BLaER1 (cell line): Measurements from ENCODE around the gene SH3D21.

ENCODE experiments used
- H3K27ac ChIP-seq: shearing (Covaris generic); formaldehyde crosslinking; 2 replicates; pipeline ENCODE4 v1.8.1; 2022
- H3K27me3 ChIP-seq: shearing (Covaris generic); formaldehyde crosslinking; 2 replicates; pipeline ENCODE4 v1.8.1; 2022
- H3K36me3 ChIP-seq: shearing (Covaris generic); formaldehyde crosslinking; 2 replicates; pipeline ENCODE4 v1.8.1; 2022
- H3K4me1 ChIP-seq: shearing (Covaris generic); formaldehyde crosslinking; 2 replicates; pipeline ENCODE4 v1.8.1; 2022
- H3K4me2 ChIP-seq: shearing (Covaris generic); formaldehyde crosslinking; 2 replicates; pipeline ENCODE4 v1.8.1; 2022
- H3K4me3 ChIP-seq: shearing (Covaris generic); formaldehyde crosslinking; 2 replicates; pipeline ENCODE4 v1.8.1; 2022
- H3K9ac ChIP-seq: shearing (Covaris generic); formaldehyde crosslinking; 2 replicates; pipeline ENCODE4 v1.8.1; 2022
- H3K9me3 ChIP-seq: shearing (Covaris generic); formaldehyde crosslinking; 2 replicates; pipeline ENCODE4 v1.8.1; 2022
- H4K20me1 ChIP-seq: shearing (Covaris generic); formaldehyde crosslinking; 2 replicates; pipeline ENCODE4 v1.8.1; 2022
- Cebpa-rat ChIP-seq: shearing (Covaris generic); IDR thresholded peaks from 2 replicates; pipeline ENCODE4 v1.8.1; 2022

The SH3D21 gene

GRCh38 chr1:36367066-36367465, 60.9 kb downstream of the SH3D21 start:
- TF ChIP-seq Cebpa-rat: no peak
- H3K9ac ChIP-seq: no peak overlapping the region
- H3K36me3 ChIP-seq: peaks cover 20% of the 10 kb centered on the region

GRCh38 chr1:36367798-36368197, 61.6 kb downstream of the SH3D21 start:
- Histone ChIP-seq H3K4me3 (no peak overlapping the region), H3K9me3 (no peaks in the 10 kb centered on the region), H4K20me1 (peaks cover 35% of the 10 kb centered on the region), H3K4me2 (no peak overlapping the region), H3K27me3 (no peaks in the 10 kb centered on the region), H3K9ac (no peak overlapping the region), H3K27ac (no peak overlapping the region), H3K4me1 (peaks cover 74% of the 10 kb centered on the region), H3K36me3 (peaks cover 12% of the 10 kb centered on the region)
- no peak for TF ChIP-seq Cebpa-rat

More at GRCh38 chr1:36367066-36367465, 60.9 kb downstream of the SH3D21 start:
- Histone ChIP-seq H3K27ac (peak overlapping the region; percentile 36; the same call in 1 of the 2 replicates), H3K4me1 (peaks cover 70% of the 10 kb centered on the region), H3K27me3 (no peaks in the 10 kb centered on the region), H3K4me3 (no peak overlapping the region), H3K9me3 (no peaks in the 10 kb centered on the region), H3K4me2 (peak overlapping the region; percentile 81), H4K20me1 (peaks cover 35% of the 10 kb centered on the region)

GRCh38 chr1:36369061-36369861, 63.1 kb downstream of the SH3D21 start:
- H3K9ac ChIP-seq: no peak overlapping the region; the same call in 1 of the 2 replicates
- peak overlapping the region; percentile 95 for H3K4me2 ChIP-seq

More at GRCh38 chr1:36369061-36369861, 63.1 kb downstream of the SH3D21 start:
- peaks cover 8% of the 10 kb centered on the region; the same call in 1 of the 2 replicates for H3K36me3 ChIP-seq
- peaks cover 89% of the 10 kb centered on the region for H3K4me1 ChIP-seq
- TF ChIP-seq Cebpa-rat: no peak
- H3K4me3 ChIP-seq: no peak overlapping the region
- 0 out of 2 replicates have a peak overlapping the region, but pooled peaks have one; percentile 15 for H3K27ac ChIP-seq
- no peaks in the 10 kb centered on the region for H3K27me3 ChIP-seq
- H3K9me3 ChIP-seq: no peaks in the 10 kb centered on the region
- H4K20me1 ChIP-seq: peaks cover 44% of the 10 kb centered on the region
